Large intestine (tissue), 3 donors: ENCODE results near the gene PRRG4. TPM values are rescaled to one million over a fixed set of nuclear protein-coding genes. Genes with fewer than 3 reads are reported as not detected.
A peak's percentile ranks its signal among the peaks of the same experiment; 100 is the strongest.
"Not testable (repeated sequence)": the region's sequence is repeated elsewhere in the genome, so short reads cannot be mapped to it uniquely, and the experiment has no call there.

Experiments used
- DNase-seq, 2 donors: peaks; one replicate each; pipeline versions ENCODE4 v3.0.0 to v3.0.0-alpha.2; 2013
- H3K27ac ChIP-seq: one replicate; pipeline ENCODE4 v1.5.1; 2013; ENCODE audit warnings: low read length
- H3K27me3 ChIP-seq: 2 replicates; pipeline ENCODE4 v1.6.1; 2013; ENCODE audit warnings: low read length; ENCODE audit not compliant: control insufficient read depth, insufficient read depth
- H3K36me3 ChIP-seq: 2 replicates; pipeline ENCODE4 v1.6.1; 2013; ENCODE audit warnings: low read length; ENCODE audit not compliant: control insufficient read depth, insufficient read depth
- H3K4me1 ChIP-seq: one replicate; pipeline ENCODE4 v1.6.1; 2013; ENCODE audit warnings: low read length; ENCODE audit not compliant: control insufficient read depth, insufficient read depth
- H3K4me3 ChIP-seq: one replicate; pipeline ENCODE4 v1.5.1; 2013; ENCODE audit warnings: low read length
- H3K9me3 ChIP-seq: one replicate; pipeline ENCODE4 v1.6.1; 2013; ENCODE audit warnings: mild to moderate bottlenecking, low read depth, low read length, moderate library complexity; ENCODE audit not compliant: control insufficient read depth
- WGBS: methylation state at CpG from one replicate; pipeline ENCODE4 v1.1.5; 2013; ENCODE audit warnings: low lambda C conversion rate; ENCODE audit not compliant: insufficient coverage; 5-methylcytosine and 5-hydroxymethylcytosine counted together
- polyA plus RNA-seq: library from polyadenylated mRNA; unstranded; fragments of 120-200 nt; gene quantifications from one replicate; pipeline ENCODE4 v1.2.1, GENCODE V29; 2013

The PRRG4 gene
- polyA plus RNA-seq, 1 donor, result 9.3 TPM

DNA sequence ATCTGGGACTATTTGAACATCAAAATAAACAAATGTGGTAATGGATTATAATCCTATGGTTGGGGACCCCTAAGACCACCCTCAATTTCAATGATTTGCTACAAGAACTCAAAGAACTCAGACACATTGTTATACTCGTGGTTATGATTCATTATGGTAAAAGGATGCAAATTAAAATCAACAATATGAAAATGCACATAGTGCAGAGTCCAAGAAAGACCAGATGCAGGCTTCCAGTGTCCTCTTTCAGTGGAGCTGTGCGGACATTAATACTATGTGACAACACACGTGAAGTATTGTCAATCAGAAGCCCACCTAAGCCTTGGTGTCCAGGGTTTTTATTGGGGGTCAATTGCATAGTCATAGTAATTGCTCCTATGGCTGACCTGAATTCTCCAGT is 53.7 kb downstream of the PRRG4 start:
- 80% methylated on average over 1 of the region's 3 CpGs for WGBS
- H3K27me3 ChIP-seq, result no peaks in the 10 kb centered on the region

DNA sequence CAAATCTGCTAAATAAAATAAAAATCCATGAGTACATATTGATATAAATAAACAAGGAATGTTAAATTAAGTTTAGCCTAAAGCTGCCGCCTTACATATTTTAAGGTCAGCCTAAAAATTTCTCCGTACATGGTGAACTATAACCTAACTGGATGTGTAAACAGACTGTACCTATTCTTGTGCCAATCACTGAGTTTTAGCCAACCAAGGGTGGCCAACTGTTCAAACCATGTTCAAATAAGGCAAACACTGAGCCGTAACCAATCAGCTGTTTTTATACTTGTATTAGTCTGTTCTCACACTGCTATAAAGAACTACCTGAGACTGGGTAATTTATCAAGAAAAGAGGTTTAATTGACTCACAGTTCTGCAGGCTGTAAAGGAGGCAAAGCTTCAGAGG is 54.3 kb downstream of the PRRG4 start:
- no CpG with 5 or more reads among the region's 3 CpGs for WGBS
- H3K9me3 ChIP-seq, result peaks cover 6% of the 10 kb centered on the region

More for the DNA sequence above, 53.7 kb downstream of the PRRG4 start:
- H3K36me3 ChIP-seq, result no peaks in the 10 kb centered on the region
- no peak for DNase-seq
- peaks cover 4% of the 10 kb centered on the region for H3K9me3 ChIP-seq
- H3K4me1 ChIP-seq, result no peaks in the 10 kb centered on the region
- no peak overlapping the region for H3K4me3 ChIP-seq
- no peak overlapping the region for H3K27ac ChIP-seq

DNA sequence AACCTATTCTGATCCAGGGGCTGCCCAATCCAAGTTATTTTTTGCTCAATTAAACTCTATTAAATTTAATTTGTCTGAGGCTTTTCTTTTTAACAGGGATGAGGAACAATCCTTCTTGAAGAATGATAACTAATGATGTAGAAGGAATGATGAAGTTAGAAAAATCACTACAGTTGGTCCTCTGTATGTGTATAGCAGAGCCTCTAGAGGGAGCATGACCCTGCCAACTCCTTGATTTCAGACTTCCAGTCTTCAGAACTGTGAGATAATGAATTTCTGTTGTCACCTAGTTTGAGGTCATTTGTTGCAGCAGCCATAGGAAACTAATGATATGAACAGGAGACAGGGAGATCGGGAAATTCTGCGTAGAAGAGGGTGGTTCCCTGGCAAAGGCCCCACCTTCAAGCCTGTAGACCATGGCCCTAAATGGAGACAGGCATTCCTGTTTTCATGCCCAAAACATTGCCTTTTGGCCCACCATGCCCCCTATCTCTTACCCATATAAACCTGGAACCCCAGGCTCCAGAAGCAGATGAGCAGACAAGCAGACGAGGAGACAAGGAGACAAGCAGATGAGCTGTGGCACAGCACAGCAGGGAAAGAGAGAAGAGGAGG is 55.1 kb downstream of the PRRG4 start:
- no peak overlapping the region for H3K27ac ChIP-seq
- H3K9me3 ChIP-seq, result peaks cover 6% of the 10 kb centered on the region
- WGBS, result 100% methylated on average over 1 of the region's 3 CpGs
- no peaks in the 10 kb centered on the region for H3K36me3 ChIP-seq
- DNase-seq, result no peak
- H3K27me3 ChIP-seq, result no peaks in the 10 kb centered on the region
- no peaks in the 10 kb centered on the region for H3K4me1 ChIP-seq
- no peak overlapping the region for H3K4me3 ChIP-seq

More for the DNA sequence above, 54.3 kb downstream of the PRRG4 start:
- DNase-seq, result no peak
- no peaks in the 10 kb centered on the region for H3K36me3 ChIP-seq
- no peaks in the 10 kb centered on the region for H3K4me1 ChIP-seq
- no peaks in the 10 kb centered on the region for H3K27me3 ChIP-seq
- no peak overlapping the region for H3K27ac ChIP-seq
- H3K4me3 ChIP-seq, result no peak overlapping the region

DNA sequence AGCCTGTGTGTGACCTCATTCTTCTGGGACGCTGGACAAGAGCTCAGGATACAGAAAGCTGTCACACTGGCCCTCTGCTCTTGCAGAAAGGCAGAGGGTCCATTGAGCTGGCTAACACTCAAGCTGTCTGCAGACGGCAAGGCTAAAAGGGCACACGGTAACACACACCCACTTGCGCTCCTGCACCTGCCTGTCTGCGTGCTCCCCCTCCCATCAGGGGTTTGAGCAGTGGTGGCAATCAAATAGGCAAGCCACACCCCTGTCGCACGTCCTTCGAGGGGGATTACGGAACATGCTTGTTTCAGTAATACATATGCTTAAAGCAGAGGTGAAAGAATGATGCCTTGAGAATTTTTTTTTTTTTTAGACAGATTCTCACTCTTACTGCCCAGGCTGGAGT is 55.8 kb downstream of the PRRG4 start:
- no peaks in the 10 kb centered on the region for H3K36me3 ChIP-seq
- H3K4me3 ChIP-seq, result no peak overlapping the region
- H3K27ac ChIP-seq, result no peak overlapping the region
- no peaks in the 10 kb centered on the region for H3K27me3 ChIP-seq
- no peaks in the 10 kb centered on the region for H3K4me1 ChIP-seq
- peaks cover 6% of the 10 kb centered on the region for H3K9me3 ChIP-seq
- no CpG with 5 or more reads among the region's 9 CpGs for WGBS
- DNase-seq, result no peak

DNA sequence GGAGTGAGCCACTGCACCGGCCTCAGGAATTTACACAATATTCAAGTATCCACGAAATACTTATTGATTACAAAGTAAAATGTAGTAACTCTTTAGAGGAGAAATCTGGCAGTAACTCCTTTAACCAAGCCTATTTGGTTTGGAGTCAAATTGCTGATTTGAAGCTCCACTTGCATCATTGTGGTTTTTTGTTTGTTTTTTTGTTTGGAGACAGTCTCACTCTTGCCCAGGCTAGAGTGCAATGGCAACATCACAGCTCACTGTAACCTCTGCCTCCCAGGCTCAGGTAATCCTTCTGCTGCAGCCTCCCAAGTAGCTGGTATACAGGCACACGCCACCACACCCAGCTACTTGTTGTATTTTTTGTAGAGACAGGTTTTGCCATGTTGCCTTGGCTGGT is 56.5 kb downstream of the PRRG4 start:
- Histone ChIP-seq H3K36me3 (no peaks in the 10 kb centered on the region), H3K9me3 (peaks cover 6% of the 10 kb centered on the region), H3K27me3 (no peaks in the 10 kb centered on the region), H3K4me1 (peaks cover under 1% of the 10 kb centered on the region), H3K4me3 (no peak overlapping the region), H3K27ac (no peak overlapping the region)
- DNase-seq, result no peak
- no CpG with 5 or more reads among the region's 3 CpGs for WGBS

DNA sequence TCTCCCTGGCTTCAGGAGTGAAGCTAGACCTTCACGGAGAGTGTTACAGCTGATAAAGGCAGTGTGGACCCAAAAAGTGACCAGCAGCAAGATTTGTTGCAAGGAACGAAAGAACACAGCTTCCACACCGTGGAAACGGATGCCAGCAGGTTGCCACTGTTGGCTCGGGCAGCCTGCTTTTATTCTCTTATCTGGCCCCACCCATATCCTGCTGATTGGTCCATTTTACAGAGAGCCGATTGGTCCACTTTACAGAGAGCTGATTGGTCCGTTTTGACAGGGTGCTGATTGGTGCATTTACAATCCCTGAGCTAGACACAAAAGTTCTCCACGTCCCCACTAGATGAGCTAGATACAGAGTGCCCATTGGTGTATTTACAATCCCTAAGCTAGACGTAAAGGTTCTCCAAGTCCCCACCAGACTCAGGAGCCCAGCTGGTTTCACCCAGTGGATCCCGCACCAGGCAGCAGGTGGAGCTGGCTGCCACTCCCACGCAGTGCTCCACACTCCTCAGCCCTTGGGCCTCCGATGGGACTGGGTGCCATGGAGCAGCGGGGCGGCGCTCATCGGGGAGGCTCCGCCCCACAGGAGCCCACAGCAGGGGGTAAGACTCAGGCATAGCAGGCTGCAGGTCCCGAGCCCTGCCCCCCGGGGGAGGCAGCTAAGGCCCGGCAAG is 58.1 kb downstream of the PRRG4 start:
- H3K4me3 ChIP-seq, H3K9me3 ChIP-seq, H3K4me1 ChIP-seq, DNase-seq, H3K27ac ChIP-seq, H3K36me3 ChIP-seq, H3K27me3 ChIP-seq: not testable (repeated sequence)
- 100% methylated on average over 1 of the region's 20 CpGs for WGBS

DNA sequence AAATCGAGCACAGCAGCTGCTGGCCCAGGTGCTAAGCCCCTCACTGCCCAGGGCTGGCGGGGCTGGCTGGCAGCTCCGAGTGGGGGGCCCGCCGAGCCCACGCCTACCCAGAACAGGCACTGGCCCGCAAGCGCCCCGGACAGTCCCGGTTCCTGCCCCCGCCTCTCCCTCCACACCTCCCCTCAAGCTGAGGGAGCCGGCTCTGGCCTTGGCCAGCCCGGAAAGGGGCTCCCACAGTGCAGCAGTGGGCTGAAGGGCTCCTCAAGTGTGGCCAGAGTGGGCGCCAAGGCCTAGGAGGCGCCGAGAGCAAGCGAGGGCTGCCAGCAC is 58.6 kb downstream of the PRRG4 start:
- not testable (repeated sequence) for H3K9me3 ChIP-seq, H3K4me1 ChIP-seq, DNase-seq, H3K4me3 ChIP-seq, H3K27me3 ChIP-seq, H3K36me3 ChIP-seq, H3K27ac ChIP-seq
- no CpG with 5 or more reads among the region's 17 CpGs for WGBS

DNA sequence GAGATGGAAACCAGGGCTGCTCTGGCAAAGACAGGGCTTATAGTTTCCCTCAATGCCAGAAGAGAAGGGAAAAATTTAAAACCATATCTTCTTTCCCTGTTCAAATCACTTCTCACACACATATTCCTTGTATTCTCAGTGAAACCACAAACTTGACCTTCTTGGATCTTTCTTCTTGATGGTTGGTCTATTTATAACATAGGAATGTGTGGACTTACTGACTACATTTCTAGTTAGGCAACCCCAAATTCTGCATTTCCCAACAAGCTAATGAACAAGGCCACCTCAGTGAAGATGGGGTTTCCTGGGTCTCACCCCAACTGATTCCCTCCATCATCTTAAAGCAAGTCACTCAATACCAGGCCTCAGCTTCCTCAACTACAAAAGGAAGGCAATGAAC is 59.1 kb downstream of the PRRG4 start:
- Histone ChIP-seq H3K4me1 (peaks cover 8% of the 10 kb centered on the region), H3K36me3 (no peaks in the 10 kb centered on the region), H3K9me3 (peaks cover 6% of the 10 kb centered on the region), H3K27me3 (no peaks in the 10 kb centered on the region), H3K4me3 (no peak overlapping the region), H3K27ac (no peak overlapping the region)
- no peak for DNase-seq

DNA sequence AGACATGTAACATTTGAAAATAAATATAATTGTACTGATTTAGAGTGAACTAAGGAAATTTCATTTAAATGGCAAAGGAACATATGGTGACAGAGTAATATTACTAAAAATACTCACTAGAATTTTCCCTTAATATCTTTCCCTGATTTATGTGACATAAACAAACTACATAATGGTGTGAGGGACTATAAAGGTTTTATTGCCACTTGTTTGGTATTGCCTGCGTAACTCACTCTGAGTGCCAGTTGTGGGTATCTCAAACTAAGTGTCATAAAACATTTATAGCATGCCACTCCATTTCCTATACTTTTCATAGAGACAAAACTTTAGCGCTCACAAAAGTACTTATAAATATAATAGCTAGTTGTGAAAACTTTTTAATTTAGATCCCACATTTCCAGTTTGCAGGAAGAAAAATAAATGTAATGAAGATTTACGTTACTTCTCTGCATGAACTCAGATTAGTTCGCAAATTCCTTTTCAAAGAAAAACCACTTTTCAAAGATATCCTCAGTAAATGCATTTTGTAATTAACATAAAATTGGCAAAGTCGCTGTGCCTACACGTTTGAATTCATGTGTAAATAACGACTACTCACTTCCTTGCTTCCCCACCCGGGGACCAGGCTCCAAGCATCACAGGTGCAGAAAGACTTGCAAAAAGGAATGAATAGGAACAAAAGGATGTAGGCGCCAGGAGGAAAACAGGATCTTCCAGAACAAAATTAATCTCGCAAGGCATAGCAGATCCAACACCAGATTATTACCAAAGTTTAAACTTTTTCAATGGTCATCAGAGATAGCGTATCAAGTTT is 61.3 kb downstream of the PRRG4 start:
- H3K4me1 ChIP-seq, result peaks cover 8% of the 10 kb centered on the region
- WGBS, result 21% methylated on average over 6 of the region's 11 CpGs
- peaks cover 6% of the 10 kb centered on the region for H3K9me3 ChIP-seq
- no peak overlapping the region for H3K27ac ChIP-seq
- no peaks in the 10 kb centered on the region for H3K27me3 ChIP-seq
- peak in 1 of 2 donors; percentile 12 for DNase-seq
- H3K36me3 ChIP-seq, result no peaks in the 10 kb centered on the region
- no peak overlapping the region for H3K4me3 ChIP-seq

DNA sequence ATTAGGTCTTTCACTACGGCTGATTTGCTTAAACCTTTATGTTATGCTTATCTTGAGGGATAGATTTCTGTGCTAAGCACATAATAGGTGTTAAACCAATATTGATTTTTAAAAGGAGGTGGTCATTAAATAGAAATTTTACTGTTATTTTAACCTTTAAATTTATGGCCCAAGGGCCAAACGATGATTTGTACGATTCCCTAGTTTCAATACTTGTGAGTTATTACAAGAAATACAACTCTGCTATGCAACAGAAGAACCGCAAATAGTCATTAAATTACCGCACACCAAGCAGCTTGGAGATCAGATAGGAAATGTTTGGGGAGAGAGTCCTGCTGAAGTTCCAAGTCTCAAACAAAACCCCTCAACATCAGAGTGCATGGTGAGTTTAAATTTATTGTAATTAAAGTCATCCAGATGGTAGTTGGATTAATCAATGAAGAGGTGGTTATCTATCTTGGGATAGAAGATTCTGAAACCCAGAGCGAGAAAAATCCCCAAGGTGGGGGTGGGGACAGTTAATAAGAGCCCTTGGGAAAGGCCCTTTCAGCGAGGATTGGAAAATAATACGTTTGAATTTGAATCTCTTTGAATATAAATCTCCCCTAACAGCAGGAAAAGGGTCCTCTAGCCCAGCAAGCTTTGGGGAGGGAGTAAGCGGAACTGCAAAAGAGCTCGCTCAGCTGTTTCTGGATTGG is 62.1 kb downstream of the PRRG4 start:
- no peak for DNase-seq
- H3K27ac ChIP-seq, result peak overlapping the region; percentile 88
- no CpG with 5 or more reads among the region's 10 CpGs for WGBS

More for the DNA sequence above, 62.1 kb downstream of the PRRG4 start:
- Histone ChIP-seq H3K36me3 (no peaks in the 10 kb centered on the region), H3K4me3 (peak overlapping the region; percentile 88), H3K27me3 (no peaks in the 10 kb centered on the region), H3K9me3 (peaks cover 6% of the 10 kb centered on the region), H3K4me1 (peaks cover 8% of the 10 kb centered on the region)
